MM.1S (cell line): ENCODE data around the gene IL1RAPL1.

Experiments
- EZH2phosphoT487 ChIP-seq: fragments of 300-600 bp; sonication (generic); IDR thresholded peaks from 2 replicates; pipeline ENCODE4 v1.6.1; 2018; ENCODE audit warnings: antibody characterized with exemption, low read length
- TF ChIP-seq, protein P1 (sequence below): fragments of 300-600 bp; sonication (generic); IDR thresholded peaks from 2 replicates; pipeline ENCODE4 v1.5.1; 2016; ENCODE audit warnings: antibody characterized with exemption, low read length, mixed read lengths

DNA sequence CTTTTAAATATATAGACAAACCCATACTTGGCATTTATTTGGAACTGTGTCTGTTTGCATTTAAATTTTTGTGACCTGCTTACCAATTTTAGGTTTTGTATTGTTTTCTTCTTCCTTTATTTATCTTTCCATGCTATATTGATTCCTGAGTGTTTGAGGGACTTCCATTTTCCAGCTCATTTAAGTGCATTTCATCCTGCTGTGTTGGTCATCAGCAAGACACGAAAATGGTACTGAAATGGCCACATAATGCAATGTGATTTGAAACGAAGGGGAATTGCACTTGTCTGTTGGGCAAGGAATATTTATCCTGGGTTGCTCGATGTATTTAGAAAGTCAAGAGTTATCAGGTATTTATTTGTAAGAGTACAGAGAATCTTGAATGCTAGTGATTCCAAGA, 1103.8 kb downstream of the IL1RAPL1 start:
- TF ChIP-seq, protein P1, sequence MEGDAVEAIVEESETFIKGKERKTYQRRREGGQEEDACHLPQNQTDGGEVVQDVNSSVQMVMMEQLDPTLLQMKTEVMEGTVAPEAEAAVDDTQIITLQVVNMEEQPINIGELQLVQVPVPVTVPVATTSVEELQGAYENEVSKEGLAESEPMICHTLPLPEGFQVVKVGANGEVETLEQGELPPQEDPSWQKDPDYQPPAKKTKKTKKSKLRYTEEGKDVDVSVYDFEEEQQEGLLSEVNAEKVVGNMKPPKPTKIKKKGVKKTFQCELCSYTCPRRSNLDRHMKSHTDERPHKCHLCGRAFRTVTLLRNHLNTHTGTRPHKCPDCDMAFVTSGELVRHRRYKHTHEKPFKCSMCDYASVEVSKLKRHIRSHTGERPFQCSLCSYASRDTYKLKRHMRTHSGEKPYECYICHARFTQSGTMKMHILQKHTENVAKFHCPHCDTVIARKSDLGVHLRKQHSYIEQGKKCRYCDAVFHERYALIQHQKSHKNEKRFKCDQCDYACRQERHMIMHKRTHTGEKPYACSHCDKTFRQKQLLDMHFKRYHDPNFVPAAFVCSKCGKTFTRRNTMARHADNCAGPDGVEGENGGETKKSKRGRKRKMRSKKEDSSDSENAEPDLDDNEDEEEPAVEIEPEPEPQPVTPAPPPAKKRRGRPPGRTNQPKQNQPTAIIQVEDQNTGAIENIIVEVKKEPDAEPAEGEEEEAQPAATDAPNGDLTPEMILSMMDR = no peak
- no peak for TF ChIP-seq EZH2phosphoT487
